OCI-LY3 (cell line): ENCODE measurements around the gene CCDC102B.
A peak's percentile ranks its signal among the peaks of the same experiment; 100 is the strongest.
"Not testable (repeated sequence)": the region's sequence is repeated elsewhere in the genome, so short reads cannot be mapped to it uniquely, and the experiment has no call there.

ENCODE experiments used
- H2AFZ ChIP-seq: fragments of 200-600, 300-600 bp; shearing (Covaris generic); 2 replicates; pipeline ENCODE4 v1.6.0; 2014; ENCODE audit warnings: antibody characterized with exemption, low read depth, low read length
- H3K27ac ChIP-seq: fragments of 200-600, 300-600 bp; sonication (generic); 2 replicates; pipeline ENCODE4 v1.5.1; 2014; ENCODE audit warnings: mild to moderate bottlenecking, low read length, moderate library complexity, mixed read lengths
- H3K27me3 ChIP-seq: fragments of 200-600, 300-600 bp; sonication (generic); 2 replicates; pipeline ENCODE4 v1.6.1; 2014; ENCODE audit warnings: low read depth, low read length, mixed read lengths
- H3K36me3 ChIP-seq: fragments of 200-600, 300-600 bp; sonication (generic); replicated peaks from 2 replicates; pipeline ENCODE3; 2014; ENCODE audit warnings: low read depth, low read length, mixed read lengths
- H3K4me1 ChIP-seq: fragments of 300-600, 200-600 bp; sonication (generic); 2 replicates; pipeline ENCODE4 v1.6.1; 2014; ENCODE audit warnings: low read length, mixed read lengths
- H3K4me2 ChIP-seq: fragments of 200-600, 300-600 bp; sonication (generic); 2 replicates; pipeline ENCODE4 v1.6.1; 2014; ENCODE audit warnings: low read length, mixed read lengths
- H3K4me3 ChIP-seq: fragments of 300-600, 200-600 bp; sonication (generic); 2 replicates; pipeline ENCODE4 v1.5.1; 2014; ENCODE audit warnings: antibody characterized with exemption, mild to moderate bottlenecking, low read length, moderate library complexity
- H3K79me2 ChIP-seq: fragments of 300-600, 200-600 bp; shearing (Covaris generic); 2 replicates; pipeline ENCODE4 v1.6.1; 2014; ENCODE audit warnings: mild to moderate bottlenecking, low read length, mixed read lengths
- H3K9ac ChIP-seq: fragments of 300-600, 200-600 bp; shearing (Covaris generic); 2 replicates; pipeline ENCODE4 v1.6.0; 2014; ENCODE audit warnings: mild to moderate bottlenecking, low read length, moderate library complexity
- H3K9me3 ChIP-seq: fragments of 200-600, 300-600 bp; shearing (Covaris generic); 2 replicates; pipeline ENCODE4 v1.6.1; 2014; ENCODE audit warnings: low read length, mixed read lengths; ENCODE audit not compliant: insufficient read depth
- H4K20me1 ChIP-seq: fragments of 200-600, 300-600 bp; sonication (generic); 2 replicates; pipeline ENCODE4 v1.6.1; 2016; ENCODE audit warnings: low read length, mixed read lengths; ENCODE audit not compliant: insufficient read depth
- EZH2phosphoT487 ChIP-seq: fragments of 200-600 bp; shearing (Covaris generic); IDR thresholded peaks from 2 replicates; pipeline ENCODE4 v1.6.1; 2018; ENCODE audit warnings: antibody characterized with exemption, mixed run types, low read depth
- TF ChIP-seq, protein P1 (sequence below): fragments of 200-600, 300-600 bp; sonication (generic); IDR thresholded peaks from 2 replicates; pipeline ENCODE4 v1.5.1; 2014; ENCODE audit warnings: antibody characterized with exemption, low read length, low read depth

CCDC102B gene

DNA sequence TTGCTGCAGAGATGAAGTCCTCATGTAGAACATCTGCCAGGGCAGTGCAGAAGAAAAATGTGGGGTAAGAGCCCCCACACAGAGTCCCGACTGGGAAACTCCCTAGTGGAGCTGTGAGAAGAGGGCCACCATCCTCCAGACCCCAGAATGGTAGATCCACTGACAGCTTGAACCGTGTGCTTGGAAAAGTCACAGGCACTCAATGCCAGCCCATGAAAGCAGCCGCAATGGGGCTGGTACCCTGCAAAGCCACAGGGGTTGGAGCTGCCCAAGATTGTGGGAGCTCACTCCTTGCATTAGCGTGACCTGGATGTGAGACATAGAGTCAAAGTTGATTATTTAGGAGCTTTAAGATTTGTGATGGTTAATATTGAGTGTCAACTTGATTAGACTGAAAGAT, 197.8 kb downstream of the CCDC102B start:
- H3K9me3 ChIP-seq = no peaks in the 10 kb centered on the region
- no peaks in the 10 kb centered on the region for H3K27me3 ChIP-seq
- no peak overlapping the region for H2AFZ ChIP-seq
- H4K20me1 ChIP-seq = no peaks in the 10 kb centered on the region
- TF ChIP-seq, protein P1, sequence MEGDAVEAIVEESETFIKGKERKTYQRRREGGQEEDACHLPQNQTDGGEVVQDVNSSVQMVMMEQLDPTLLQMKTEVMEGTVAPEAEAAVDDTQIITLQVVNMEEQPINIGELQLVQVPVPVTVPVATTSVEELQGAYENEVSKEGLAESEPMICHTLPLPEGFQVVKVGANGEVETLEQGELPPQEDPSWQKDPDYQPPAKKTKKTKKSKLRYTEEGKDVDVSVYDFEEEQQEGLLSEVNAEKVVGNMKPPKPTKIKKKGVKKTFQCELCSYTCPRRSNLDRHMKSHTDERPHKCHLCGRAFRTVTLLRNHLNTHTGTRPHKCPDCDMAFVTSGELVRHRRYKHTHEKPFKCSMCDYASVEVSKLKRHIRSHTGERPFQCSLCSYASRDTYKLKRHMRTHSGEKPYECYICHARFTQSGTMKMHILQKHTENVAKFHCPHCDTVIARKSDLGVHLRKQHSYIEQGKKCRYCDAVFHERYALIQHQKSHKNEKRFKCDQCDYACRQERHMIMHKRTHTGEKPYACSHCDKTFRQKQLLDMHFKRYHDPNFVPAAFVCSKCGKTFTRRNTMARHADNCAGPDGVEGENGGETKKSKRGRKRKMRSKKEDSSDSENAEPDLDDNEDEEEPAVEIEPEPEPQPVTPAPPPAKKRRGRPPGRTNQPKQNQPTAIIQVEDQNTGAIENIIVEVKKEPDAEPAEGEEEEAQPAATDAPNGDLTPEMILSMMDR = no peak
- TF ChIP-seq EZH2phosphoT487 = no peak
- peaks cover 9% of the 10 kb centered on the region for H3K4me1 ChIP-seq
- no peak overlapping the region for H3K4me3 ChIP-seq
- H3K36me3 ChIP-seq = no peaks in the 10 kb centered on the region
- no peaks in the 10 kb centered on the region for H3K79me2 ChIP-seq
- H3K4me2 ChIP-seq = no peak overlapping the region
- no peak overlapping the region for H3K9ac ChIP-seq
- H3K27ac ChIP-seq = no peak overlapping the region

DNA sequence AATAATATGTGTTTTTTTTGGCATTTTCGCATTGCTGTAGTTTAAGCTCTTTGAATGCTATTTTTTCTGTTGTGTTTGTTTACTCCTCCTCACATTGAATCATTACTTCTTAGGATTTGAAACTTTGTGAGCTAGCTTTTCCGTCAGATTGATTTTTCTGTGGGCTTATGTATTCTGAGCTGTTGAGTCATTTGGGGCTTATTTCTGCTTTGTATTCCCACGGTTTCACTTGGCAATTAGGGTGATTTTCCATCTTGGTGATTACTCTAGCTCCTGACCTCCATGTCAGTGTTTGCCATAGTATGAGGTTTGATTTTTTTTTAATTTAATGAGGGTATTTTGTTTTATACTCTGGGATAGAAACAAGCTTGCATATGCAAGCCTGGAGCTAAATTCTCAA, 200.0 kb downstream of the CCDC102B start:
- Histone ChIP-seq H3K9ac (no peak overlapping the region), H3K9me3 (no peaks in the 10 kb centered on the region), H3K27ac (no peak overlapping the region), H3K4me1 (peaks cover 5% of the 10 kb centered on the region), H3K4me3 (no peak overlapping the region), H4K20me1 (no peaks in the 10 kb centered on the region), H3K27me3 (no peaks in the 10 kb centered on the region), H2AFZ (no peak overlapping the region), H3K4me2 (no peak overlapping the region), H3K36me3 (no peaks in the 10 kb centered on the region), H3K79me2 (no peaks in the 10 kb centered on the region)
- TF ChIP-seq EZH2phosphoT487 = no peak
- TF ChIP-seq, protein P1 = no peak

DNA sequence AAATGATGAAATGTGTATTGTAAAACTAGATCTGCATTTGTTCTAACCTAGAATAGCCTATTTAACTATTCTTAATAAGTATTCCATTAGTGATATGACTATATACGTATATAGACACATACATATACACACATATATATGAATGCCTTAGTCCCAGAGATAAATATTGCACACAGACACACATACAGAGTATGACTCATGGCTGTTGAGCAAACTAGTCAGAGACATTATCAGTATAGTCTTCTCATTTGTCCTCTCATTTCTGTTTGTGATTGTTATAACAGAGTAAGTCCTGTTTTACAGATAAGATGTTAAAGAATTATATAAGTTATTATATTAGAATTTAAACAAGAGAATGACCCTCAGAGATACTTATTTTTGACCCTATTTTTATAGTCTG, 202.5 kb downstream of the CCDC102B start:
- Histone ChIP-seq H3K4me3 (no peak overlapping the region), H4K20me1 (no peaks in the 10 kb centered on the region), H3K27me3 (no peaks in the 10 kb centered on the region), H3K9me3 (no peaks in the 10 kb centered on the region), H2AFZ (no peak overlapping the region), H3K27ac (no peak overlapping the region), H3K9ac (no peak overlapping the region), H3K4me2 (no peak overlapping the region), H3K4me1 (no peaks in the 10 kb centered on the region), H3K36me3 (no peaks in the 10 kb centered on the region), H3K79me2 (no peaks in the 10 kb centered on the region)
- TF ChIP-seq, protein P1 = no peak
- TF ChIP-seq EZH2phosphoT487 = no peak

DNA sequence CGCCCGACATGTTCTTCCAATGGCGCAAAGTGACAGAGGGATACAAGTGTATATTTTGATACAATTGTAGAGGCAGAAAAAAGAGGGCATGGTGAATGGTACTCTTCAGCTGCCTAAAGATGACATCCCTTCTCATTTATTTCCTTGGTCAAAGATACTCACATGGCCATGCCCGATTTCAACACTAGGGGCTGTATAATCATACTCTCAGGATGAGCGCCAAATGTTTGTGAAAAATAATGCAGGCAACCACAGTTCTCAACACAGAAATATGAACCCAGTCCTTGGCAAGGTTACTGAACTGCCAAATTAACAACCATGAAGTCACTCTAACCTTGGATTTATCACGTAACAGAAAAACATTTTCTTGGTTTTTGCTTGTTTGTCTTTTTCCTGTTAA, 204.4 kb downstream of the CCDC102B start:
- H4K20me1 ChIP-seq = no peaks in the 10 kb centered on the region
- no peaks in the 10 kb centered on the region for H3K4me1 ChIP-seq
- no peak overlapping the region for H2AFZ ChIP-seq
- H3K27ac ChIP-seq = no peak overlapping the region
- no peak overlapping the region for H3K9ac ChIP-seq
- no peak overlapping the region for H3K4me3 ChIP-seq
- no peaks in the 10 kb centered on the region for H3K79me2 ChIP-seq
- no peaks in the 10 kb centered on the region for H3K36me3 ChIP-seq
- H3K9me3 ChIP-seq = no peaks in the 10 kb centered on the region
- no peaks in the 10 kb centered on the region for H3K27me3 ChIP-seq
- H3K4me2 ChIP-seq = no peak overlapping the region
- TF ChIP-seq, protein P1 = peak; percentile 40
- TF ChIP-seq EZH2phosphoT487 = no peak

DNA sequence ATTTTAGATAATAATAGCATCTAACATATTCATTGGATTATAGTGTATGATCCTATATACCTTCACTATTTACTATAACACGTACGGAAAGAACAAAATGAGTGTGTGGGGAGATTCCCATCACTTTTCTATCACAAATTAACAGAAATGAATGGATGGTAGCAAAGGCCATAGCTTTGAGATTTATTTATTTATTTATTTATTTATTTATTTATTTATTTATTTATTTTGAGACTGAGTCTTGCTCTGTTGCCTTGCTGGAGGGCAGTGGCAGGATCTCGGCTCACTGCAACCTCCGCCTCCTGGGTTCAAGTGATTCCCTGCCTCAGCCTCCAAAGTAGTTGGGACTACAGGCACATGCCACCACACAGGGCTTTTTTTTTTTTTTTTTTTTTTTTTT, 208.3 kb downstream of the CCDC102B start:
- not testable (repeated sequence) for H2AFZ ChIP-seq, H3K4me3 ChIP-seq, H3K9ac ChIP-seq, H3K9me3 ChIP-seq, H3K79me2 ChIP-seq, H3K27me3 ChIP-seq, H4K20me1 ChIP-seq, H3K4me2 ChIP-seq, H3K36me3 ChIP-seq, H3K4me1 ChIP-seq, H3K27ac ChIP-seq
